ENCODE data around the gene ARMC5. TPM values are rescaled to one million over a fixed set of nuclear protein-coding genes. Genes with fewer than 3 reads are reported as not detected.

ARMC5 gene
- total RNA-seq, 1 experiment from 2014 or later, result 11.8 TPM

DNA sequence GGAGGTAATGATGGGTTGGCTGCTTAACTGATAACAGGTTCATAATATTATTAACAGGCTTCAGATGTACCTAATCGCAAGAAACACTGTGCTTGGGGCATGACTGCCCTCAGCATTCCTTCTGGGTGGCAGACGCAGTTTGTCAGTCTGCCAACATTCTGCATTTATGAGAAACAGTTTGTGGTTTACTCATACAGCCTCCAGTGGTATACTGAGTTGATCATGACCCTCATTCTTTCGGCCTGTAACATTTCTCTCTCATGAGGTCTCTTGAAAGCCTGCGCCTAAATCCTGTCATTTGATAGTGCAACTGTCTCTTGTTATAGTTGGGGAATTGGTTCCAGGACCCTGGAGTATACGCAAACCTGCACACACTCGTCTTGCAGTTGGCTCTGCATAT is 53.8 kb downstream of the ARMC5 start:
- no peak for TF ChIP-seq ZFX (IDR thresholded peaks at IDR 0.05)
- no peak for TF ChIP-seq EZH2phosphoT487 (IDR thresholded peaks at IDR 0.05; ENCODE audit: borderline replicate concordance)
- TF ChIP-seq POLR2AphosphoS5 (IDR thresholded peaks at IDR 0.05; ENCODE audit: low read depth, low read length), result no peak
- TF ChIP-seq SRF (IDR thresholded peaks at IDR 0.05; ENCODE audit: low read depth), result no peak
- TF ChIP-seq CTCF (IDR thresholded peaks at IDR 0.05 in 2 of 3, conservative IDR thresholded peaks at IDR 0.05 in 1 of 3; ENCODE audit: borderline replicate concordance in 1 of 3, insufficient read depth in 1 of 3, low read depth in 2 of 3, low read length in 2 of 3), result no peak
- TF ChIP-seq, protein P1, sequence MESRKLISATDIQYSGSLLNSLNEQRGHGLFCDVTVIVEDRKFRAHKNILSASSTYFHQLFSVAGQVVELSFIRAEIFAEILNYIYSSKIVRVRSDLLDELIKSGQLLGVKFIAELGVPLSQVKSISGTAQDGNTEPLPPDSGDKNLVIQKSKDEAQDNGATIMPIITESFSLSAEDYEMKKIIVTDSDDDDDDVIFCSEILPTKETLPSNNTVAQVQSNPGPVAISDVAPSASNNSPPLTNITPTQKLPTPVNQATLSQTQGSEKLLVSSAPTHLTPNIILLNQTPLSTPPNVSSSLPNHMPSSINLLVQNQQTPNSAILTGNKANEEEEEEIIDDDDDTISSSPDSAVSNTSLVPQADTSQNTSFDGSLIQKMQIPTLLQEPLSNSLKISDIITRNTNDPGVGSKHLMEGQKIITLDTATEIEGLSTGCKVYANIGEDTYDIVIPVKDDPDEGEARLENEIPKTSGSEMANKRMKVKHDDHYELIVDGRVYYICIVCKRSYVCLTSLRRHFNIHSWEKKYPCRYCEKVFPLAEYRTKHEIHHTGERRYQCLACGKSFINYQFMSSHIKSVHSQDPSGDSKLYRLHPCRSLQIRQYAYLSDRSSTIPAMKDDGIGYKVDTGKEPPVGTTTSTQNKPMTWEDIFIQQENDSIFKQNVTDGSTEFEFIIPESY (IDR thresholded peaks at IDR 0.05; ENCODE audit: extremely low read depth, insufficient replicate concordance, low read length), result no peak
- no peak for TF ChIP-seq ELF1 (IDR thresholded peaks at IDR 0.05; ENCODE audit: borderline replicate concordance, low read depth)
- no peak for TF ChIP-seq ATF3 (IDR thresholded peaks at IDR 0.05)
- no peak for TF ChIP-seq SP1 (IDR thresholded peaks at IDR 0.05; ENCODE audit: low read depth)
- TF ChIP-seq TCF7L2 (IDR thresholded peaks at IDR 0.05; ENCODE audit: borderline replicate concordance, extremely low read depth, insufficient read depth, insufficient read length), result no peak
- no peak for TF ChIP-seq JUND (IDR thresholded peaks at IDR 0.05)
- no peak for TF ChIP-seq POLR2A (IDR thresholded peaks at IDR 0.05; ENCODE audit: borderline replicate concordance, extremely low read depth, insufficient read depth, insufficient read length)
- TF ChIP-seq SIN3A (IDR thresholded peaks at IDR 0.05; ENCODE audit: low read depth), result no peak
- TF ChIP-seq RAD21 (IDR thresholded peaks at IDR 0.05; ENCODE audit: low read depth), result no peak
- TF ChIP-seq FOSL1 (IDR thresholded peaks at IDR 0.05; ENCODE audit: low read depth), result no peak
- ATAC-seq (no peak), DNase-seq (ENCODE audit: low read depth, low spot score) (no peak)
- Histone ChIP-seq H3K4me1 (ENCODE audit: control insufficient read depth in 1 of 2, insufficient read depth in 2 of 2, low read length in 2 of 2) (peaks cover 6 to 10% of the 10 kb centered on the region in 2 experiments; a peak in 3 of 4 replicates), H3K9ac (ENCODE audit: low read length) (no peak overlapping the region), H3K4me2 (ENCODE audit: low read length) (no peak overlapping the region), H3K27ac (ENCODE audit: low read depth, low read length) (no peak overlapping the region), H4K20me1 (ENCODE audit: insufficient read depth) (no peaks in the 10 kb centered on the region), H3K27me3 (ENCODE audit: insufficient read depth, low read length) (no peaks in the 10 kb centered on the region), H3K9me3 (ENCODE audit: control insufficient read depth in 1 of 2, insufficient read depth in 1 of 2, low read depth in 1 of 2, low read length in 2 of 2) (no peaks in the 10 kb centered on the region; a peak in 1 of 4 replicates), H3K4me3 (replicated peaks in 1 of 2; ENCODE audit: low read depth in 1 of 2, low read length in 2 of 2) (no peak overlapping the region), H3K36me3 (ENCODE audit: control insufficient read depth in 1 of 2, insufficient read depth in 2 of 2, low read length in 2 of 2) (no peaks in the 10 kb centered on the region), H3K9me2 (ENCODE audit: insufficient read depth) (no peaks in the 10 kb centered on the region), H2AFZ (ENCODE audit: low read depth, low read length, poor library complexity, severe bottlenecking) (no peak overlapping the region), H3K79me2 (ENCODE audit: insufficient read depth, low read length) (peaks cover under 1% of the 10 kb centered on the region; the same call in 1 of the 2 replicates)
- ChIA-PET POLR2A (no interaction called here), CTCF (no interaction called here), RAD21 (ENCODE audit: low non-redundant PET in 1 of 2, low total read pairs in 2 of 2, uncharacterized antibody in 2 of 2, unreplicated experiment in 2 of 2) (no interaction called here)
- intact Hi-C loops (cut with micrococcal nuclease), result no loop called here
- no TSS peak for BruUV-seq (replicated peaks)

Measured in HCT116 (cell line).